Activated CD4-positive, alpha-beta T cell treated with anti-CD3 and anti-CD28 coated beads, Interleukin-2, amount 50 U/mL, for 16 hours (primary cell): ENCODE measurements around the gene ARHGEF2.

Source experiments
- DNase-seq: peaks from one replicate; pipeline ENCODE4 v3.0.0-alpha.2; 2020

The ARHGEF2 gene

DNA sequence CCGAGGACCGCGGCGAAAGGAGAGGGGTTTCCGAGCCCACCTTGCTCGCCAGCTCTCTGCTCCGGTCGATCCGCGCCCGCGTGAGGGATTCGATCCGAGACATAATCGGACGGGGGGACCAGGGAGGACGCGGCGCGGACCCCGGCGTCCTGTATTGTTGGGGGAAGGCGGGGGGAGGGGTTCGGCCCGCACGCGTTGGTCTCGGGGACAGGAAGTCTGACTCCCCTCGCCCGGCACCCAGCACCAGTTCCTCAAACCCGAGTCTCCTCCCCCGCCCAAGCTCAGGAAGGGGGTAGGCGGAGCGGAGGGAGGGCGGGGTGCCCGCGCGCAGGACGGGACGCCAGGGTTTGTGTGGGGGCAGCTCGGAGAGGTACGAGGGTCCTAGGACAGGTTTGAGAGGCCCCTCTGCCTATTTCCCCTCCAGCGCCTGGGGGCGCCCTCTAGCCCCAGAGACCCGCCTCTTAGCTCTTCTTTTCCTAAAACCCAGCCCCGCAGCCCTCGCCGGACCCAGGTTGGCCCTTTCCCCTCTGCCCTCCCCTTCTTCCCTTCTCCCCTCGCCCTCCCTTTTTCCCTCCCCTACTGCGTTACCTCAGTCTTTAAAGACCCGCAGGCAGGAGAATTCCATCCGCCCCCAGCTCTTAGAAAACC, at the start of gene ARHGEF2:
Gene ARHGEF2, minus strand, starts transcription at position 223 of the 648 bp plus-strand sequence. Its CDS starts 120 bp downstream, at position 103.
- peak; percentile 89 for DNase-seq

DNA sequence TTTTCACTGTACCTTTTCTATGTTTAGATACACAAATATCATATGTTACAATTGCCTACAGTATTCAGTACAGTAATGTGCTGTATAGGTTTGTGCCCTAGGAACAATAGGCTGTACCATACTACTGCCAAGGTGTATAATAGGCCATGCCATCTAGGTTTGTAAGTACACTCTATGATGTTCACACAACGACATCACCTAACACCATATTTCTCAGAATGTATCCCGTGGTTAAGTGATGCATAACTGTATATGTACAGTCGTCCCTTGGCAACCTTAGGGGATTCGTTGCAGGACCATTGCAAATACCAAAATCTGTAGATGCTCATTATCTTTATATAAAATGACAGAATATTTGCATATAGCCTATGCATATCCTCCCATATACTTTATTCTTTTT, 48.2 kb upstream of the ARHGEF2 start:
- DNase-seq, result peak; percentile 11

DNA sequence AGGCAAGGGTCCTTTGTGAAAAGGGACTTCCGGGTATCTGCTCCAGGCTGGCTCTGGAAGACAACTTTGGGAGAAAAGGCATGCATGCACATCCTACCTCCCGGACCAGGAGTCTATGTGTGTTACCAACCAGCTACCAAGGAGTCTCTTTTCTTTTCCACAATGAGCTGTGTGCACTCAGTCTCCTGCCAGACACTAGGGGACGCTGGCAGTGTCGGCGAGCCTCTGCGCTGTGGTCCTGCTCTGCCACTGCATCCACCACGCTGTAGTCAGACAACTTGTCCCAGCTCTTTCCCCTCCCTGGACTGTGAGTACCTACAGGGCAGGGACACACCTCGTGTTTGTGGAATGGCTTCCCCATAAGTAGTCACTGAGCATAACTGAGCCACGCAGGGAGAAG, 47.5 kb upstream of the ARHGEF2 start:
- peak; percentile 32 for DNase-seq

DNA sequence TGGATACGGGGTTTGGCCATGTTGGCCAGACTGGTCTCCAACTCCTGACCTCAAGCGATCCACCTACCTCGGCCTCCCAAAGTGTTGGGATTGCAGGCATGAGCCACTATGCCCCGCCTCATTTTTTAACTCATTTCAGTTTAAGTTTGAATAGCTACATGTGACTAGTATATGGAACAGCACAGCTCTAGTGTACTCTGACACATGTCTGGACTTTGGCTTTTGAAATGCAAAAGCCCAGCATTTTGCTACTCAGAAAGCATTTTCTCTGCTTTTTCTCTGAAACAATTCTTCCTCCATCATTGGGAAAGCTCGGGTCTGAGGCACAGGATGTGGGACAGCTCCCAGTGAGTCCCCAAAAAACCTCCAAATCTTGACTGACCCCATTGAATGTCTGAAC, 46.5 kb upstream of the ARHGEF2 start:
- no peak for DNase-seq

- no peak for DNase-seq
Observed at GRCh38 chr1:156021954-156022353, 43.6 kb upstream of the ARHGEF2 start.

GRCh38 chr1:156021093-156021428, 42.7 kb upstream of the ARHGEF2 start:
- no peak for DNase-seq

DNA sequence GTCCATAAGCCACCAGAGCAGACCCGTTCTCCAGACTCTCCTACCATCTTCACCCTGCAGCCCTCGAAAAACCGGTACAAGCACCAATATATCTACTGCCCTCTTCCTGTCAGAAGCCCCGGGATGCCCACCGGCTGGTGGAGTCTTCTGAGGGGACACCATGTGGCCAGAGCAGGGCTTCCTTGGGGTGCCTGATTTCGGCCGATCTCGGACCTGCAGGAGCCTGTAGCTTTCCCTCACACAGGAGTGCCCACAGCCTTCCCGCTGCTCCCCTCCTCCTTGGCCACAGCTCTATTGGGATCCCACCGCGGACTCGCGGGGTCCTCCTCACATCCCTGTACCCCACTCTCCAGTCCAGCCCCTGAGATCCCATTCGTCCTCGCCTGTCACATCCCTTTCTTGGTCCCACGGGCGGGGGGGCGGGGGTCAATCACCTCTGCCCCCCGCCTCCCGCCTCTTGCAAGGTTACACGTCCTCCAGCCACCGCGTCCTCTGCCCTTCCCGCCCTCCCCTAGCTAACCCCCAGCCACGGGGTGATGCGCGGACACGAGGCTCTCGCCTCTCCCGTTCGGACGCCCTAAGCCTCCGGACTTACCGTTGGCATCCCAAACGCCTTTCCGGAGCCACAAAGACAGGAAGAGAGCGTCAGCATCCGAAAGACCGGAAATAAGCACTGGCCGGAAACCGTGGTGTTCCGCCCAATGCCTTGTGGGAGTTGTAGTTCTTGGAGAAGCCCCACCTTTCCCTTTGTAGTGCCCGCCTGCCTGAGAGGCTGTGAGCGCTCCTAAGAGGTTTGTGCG, 42.1 kb upstream of the ARHGEF2 start, which contains the start of gene SSR2:
Gene SSR2, minus strand, starts transcription at position 659 of the 800 bp plus-strand sequence. CDS start 784 bp downstream, outside the sequence.
- peak; percentile 94 for DNase-seq

DNA sequence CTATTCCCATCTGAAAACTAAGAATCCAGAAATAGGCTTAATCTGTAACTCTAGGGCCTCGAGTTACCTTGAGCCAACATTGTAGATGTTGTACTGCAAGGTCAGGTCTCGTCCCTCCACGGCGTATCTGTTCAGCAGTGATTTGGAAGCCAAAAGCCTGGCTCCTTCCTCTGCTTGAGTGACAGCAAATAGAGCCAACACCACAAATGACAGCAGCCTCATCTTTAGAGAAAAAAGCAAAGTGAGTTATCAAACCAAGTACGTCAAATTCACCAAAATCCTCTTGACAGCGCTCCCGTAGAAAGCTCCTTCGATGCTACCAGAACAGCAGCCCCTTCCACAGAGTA, 41.6 kb upstream of the ARHGEF2 start:
- DNase-seq, result no peak

- DNase-seq, result no peak
Observed at GRCh38 chr1:156014829-156015228, 36.5 kb upstream of the ARHGEF2 start.

DNA sequence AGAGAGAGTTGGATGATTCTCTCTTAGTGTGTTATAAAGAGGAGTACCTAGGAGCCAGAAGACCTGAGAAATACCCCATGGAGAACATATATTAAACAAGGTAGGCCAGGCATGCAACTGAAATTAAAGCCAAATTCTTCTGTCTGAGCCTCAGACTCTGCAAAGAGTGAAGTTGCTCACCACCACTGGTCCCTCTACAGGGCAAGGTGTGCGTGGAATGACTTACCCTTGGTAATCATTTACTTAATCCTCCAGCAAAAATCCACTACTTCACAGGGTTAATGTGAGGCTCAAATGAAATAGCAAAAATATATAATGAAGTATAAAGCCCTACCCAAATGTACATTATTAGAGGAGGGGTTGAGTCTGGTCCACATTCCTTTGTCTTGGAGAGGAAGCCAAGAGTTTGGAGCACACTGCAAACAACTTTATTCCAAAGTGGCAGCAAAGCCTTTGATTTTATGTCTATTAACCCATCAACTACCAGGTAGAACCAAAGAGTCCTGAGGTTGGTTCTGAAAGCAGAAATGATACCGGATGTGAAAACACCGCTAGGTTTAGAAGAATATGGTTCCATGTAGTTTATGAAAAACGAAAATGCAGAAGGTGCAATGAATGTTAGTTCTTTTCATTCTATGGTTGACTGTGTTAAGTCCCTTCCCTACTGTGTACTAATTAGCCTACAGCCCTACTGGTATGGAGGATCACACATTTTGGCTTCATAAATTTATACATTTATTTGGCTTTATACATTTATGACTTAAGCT, 33.9 kb upstream of the ARHGEF2 start:
- no peak for DNase-seq

DNA sequence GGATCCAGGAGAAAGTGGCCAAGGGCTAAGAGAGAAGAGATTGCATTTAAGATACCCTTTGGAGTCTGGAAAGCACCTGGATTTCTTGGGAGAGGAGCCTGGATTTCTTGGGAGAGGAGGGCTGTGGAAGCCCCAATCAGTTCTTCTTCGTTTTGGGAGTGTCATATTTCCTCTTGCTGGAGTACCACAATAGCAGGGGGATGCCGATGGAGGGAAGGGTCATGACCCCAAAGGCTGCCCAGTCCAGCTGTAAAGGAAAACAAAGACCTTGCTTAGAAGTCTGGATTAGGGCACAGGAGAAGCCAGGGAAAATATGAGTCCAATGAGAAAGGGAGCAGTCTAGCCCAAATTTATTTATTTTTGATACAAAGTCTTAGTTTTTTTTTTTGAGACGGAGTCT, 31.1 kb upstream of the ARHGEF2 start:
- DNase-seq, result no peak

GRCh38 chr1:156006666-156007376, 28.5 kb upstream of the ARHGEF2 start:
- no peak for DNase-seq

DNA sequence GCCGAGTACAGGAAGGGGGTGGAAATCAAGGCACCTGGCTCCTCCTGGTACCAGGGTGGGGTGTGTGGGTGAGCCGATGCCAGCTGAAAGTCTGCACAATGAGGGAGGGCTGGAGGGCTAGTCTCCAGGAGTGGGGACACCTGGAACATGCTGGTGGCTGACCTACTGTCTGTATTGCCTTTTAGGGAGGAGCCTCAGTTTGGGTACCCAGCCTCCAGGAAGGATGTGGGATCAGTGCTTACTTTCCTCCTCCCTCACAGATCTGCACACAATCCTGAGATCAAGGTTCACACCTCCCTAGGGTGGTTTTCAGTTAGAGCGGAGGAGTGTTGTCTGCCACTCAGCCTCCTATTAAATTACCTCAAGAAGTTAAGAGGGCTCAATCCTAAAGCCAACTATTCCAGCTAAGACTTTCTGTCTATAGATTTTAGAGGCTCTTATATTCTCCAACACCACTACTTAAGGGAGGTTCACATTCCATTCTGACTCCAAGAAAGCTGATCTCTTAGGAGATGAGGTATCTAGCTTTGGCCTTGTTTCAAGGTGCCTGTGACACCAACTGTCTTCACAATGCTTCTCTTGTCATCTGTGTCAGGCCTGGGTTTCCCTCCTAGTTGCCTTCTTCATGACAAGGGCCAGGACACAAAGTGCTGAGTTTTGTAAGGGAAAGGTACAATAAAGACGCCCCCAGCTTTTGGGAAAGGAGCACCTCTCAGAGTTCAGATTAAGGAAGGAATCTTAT, 26.7 kb upstream of the ARHGEF2 start:
- peak; percentile 64 for DNase-seq

- DNase-seq, result no peak
Observed at GRCh38 chr1:156003923-156004188, 25.5 kb upstream of the ARHGEF2 start.

DNA sequence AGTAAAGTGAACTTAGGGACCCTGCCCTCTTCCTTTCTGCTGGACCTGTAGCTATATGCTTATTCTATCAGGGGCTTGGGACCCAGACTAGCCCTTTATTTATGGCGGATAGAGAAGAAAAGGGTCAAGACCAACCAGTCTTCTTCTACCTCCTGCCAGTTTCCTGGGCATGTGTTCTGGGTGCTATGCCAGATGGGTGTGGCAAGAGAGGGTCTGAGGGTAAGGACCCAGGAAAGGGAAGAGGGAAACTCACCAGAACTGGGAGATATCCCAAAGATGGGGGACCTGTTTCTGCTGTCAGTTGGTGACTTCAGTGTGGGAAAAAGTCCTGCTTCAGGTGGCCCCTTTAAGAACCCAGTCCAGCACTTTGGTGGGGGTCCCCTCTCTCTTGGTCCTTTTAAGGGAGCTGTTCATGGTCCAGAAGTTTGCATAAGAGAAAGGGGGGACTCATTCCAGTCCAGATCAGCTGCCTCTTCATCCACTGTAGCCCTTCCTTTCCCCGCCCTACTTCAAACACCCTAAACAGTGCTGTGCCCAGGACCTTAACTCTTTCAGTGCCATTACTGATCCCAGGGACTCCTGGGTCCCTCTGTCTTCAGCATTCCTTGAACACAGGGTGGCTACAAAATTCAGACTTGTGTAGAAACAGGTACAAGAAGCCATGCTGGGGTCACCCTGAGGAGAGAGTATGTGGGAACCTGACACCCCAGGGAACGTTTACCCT, 24.0 kb upstream of the ARHGEF2 start:
- DNase-seq, result no peak

- DNase-seq, result no peak
Observed at GRCh38 chr1:156001662-156002171, 23.4 kb upstream of the ARHGEF2 start.

DNA sequence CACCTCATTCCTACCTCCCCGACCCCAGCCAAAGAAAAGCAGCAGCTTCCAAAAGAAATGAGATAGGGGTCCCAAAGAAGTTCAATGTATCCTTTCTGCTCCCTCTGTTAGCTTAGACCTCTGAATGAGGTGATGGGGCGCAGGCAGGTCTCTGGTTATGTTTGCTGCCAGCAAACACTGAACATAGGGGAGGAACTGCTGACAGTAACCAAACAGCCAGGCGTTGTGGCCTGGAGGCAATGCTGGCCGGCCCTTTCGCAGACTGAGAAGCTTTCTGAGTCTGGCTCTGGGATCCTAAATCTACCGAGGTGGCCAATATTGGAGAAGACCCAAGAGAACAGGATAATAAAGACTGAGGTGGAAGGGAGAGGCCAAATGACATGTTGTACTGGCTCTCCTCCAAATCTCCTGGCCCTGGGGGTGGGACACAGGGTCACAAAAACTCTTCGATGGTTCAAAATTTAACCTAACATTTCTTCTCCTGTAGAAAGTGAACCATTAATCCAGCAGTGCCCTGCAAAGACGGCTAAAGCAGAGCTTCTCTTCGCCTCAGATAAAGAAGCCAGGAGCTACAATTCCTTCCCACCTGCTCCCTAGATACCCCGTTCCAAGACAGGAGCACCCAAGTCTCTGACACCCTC, 22.8 kb upstream of the ARHGEF2 start:
- DNase-seq, result no peak

DNA sequence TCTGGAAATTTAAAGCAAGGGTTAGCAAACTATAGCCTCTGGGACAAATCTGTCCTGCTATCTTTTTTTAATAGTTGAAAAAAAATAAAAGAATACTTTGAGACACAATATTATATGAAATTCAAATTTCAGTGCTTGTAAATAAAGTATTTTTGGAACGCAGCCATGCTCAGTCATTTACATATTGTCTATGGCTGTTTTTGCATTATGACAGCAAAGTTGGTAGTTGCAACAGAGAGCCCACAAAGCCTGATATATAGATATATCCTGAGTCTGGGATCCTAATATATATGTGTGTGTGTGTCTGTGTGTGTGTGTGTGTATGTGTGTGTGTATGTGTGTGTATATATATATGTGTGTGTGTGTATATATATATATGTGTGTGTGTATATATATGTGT, 21.6 kb upstream of the ARHGEF2 start:
- DNase-seq, result no peak

- DNase-seq, result no peak
Observed at GRCh38 chr1:155996166-155996565, 17.8 kb upstream of the ARHGEF2 start.

GRCh38 chr1:155993595-155993994, 15.2 kb upstream of the ARHGEF2 start:
- no peak for DNase-seq
